Right hindlimb (tissue), 1 donor: Measurements from ENCODE around the gene RPL19.
A peak's percentile ranks its signal among the peaks of the same experiment; 100 is the strongest.

Experiments used
- DNase-seq: peaks from one replicate; pipeline ENCODE4 v3.0.0-alpha.2; 2018

The RPL19 gene

GRCh38 chr17:39173526-39174274 is 26.4 kb upstream of the RPL19 start:
- DNase-seq = no peak

- peak; percentile 77 for DNase-seq
Observed at GRCh38 chr17:39174920-39175694, 25.0 kb upstream of the RPL19 start.

GRCh38 chr17:39175695-39176093 is 24.4 kb upstream of the RPL19 start:
- no peak for DNase-seq

GRCh38 chr17:39177256-39177655 is 22.8 kb upstream of the RPL19 start:
- DNase-seq = no peak

GRCh38 chr17:39178536-39178935 is 21.5 kb upstream of the RPL19 start:
- DNase-seq = no peak

- no peak for DNase-seq
Observed at GRCh38 chr17:39181303-39181702, 18.8 kb upstream of the RPL19 start.

- no peak for DNase-seq
Observed at GRCh38 chr17:39183045-39183444, 17.0 kb upstream of the RPL19 start.

GRCh38 chr17:39183720-39184119 is 16.4 kb upstream of the RPL19 start:
- DNase-seq = no peak

GRCh38 chr17:39186481-39187002 is 13.5 kb upstream of the RPL19 start:
- DNase-seq = no peak

- DNase-seq = no peak
Observed at GRCh38 chr17:39187152-39187830, 12.8 kb upstream of the RPL19 start.

GRCh38 chr17:39191750-39192510 is 8.2 kb upstream of the RPL19 start:
- DNase-seq = peak; percentile 63

- no peak for DNase-seq
Observed at GRCh38 chr17:39192901-39193300, 7.2 kb upstream of the RPL19 start.

- no peak for DNase-seq
Observed at GRCh38 chr17:39193346-39193745, 6.7 kb upstream of the RPL19 start.

- peak; percentile 81 for DNase-seq
Observed at GRCh38 chr17:39194089-39194984, 5.7 kb upstream of the RPL19 start.

GRCh38 chr17:39194985-39195524 is 5.0 kb upstream of the RPL19 start:
- DNase-seq = no peak

- peak; percentile 71 for DNase-seq
Observed at GRCh38 chr17:39195568-39196160, 4.4 kb upstream of the RPL19 start.

GRCh38 chr17:39196241-39196807 is 3.8 kb upstream of the RPL19 start:
- peak; percentile 61 for DNase-seq

- peak; percentile 67 for DNase-seq
Observed at GRCh38 chr17:39196808-39197291, 3.2 kb upstream of the RPL19 start.

GRCh38 chr17:39197380-39198185 is 2.5 kb upstream of the RPL19 start, which contains the start of gene CACNB1:
TSS of gene CACNB1 (minus strand) at chr17:39197669. CDS start at chr17:39197495, 174 bp downstream.
- DNase-seq = peak; percentile 91
